ENCODE results near the gene GOLGA8S.
"Not testable (repeated sequence)": the region's sequence is repeated elsewhere in the genome, so short reads cannot be mapped to it uniquely, and the experiment has no call there.

The GOLGA8S gene, protein sequence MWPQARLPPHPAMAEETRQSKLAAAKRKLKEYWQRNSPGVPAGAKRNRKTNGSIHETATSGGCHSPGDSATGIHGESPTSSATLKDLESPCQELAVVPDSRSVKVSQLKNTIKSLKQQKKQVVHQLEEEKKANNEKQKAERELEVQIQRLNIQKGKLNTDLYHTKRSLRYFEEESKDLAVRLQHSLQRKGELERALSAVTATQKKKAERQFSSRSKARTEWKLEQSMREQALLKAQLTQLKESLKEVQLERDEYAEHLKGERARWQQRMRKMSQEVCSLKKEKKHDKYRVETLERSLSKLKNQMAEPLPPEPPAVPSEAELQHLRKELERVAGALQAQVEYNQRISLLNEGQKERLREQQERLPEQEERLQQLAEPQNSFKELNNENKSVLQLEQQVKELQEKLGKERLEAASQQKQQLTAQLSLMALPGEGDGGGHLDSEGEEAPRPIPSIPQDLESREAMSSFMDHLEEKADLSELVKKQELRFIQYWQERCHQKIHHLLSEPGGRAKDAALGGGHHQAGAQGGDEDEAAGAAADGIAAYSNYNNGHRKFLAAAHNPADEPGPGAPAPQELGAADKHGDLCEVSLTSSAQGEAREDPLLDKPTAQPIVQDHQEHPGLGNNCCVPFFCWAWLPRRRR

DNA sequence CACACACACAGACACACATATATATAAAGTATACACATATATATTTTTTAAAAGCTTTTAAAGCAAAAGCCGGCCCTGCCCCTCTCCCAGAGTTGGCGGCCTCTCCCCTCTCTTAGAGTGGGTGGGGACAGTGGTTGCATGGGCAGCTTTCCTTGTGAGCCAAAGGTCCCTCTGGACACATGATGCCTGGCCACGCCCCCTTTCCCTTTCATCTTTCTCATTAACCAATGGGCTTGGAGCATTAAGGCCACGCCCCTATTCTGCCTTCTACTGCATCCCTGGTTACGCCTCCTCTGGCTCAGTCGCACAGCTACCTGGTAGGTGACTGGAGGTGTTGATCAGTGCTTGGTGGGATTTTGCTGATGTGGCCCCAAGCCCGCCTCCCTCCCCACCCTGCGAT, at the start of gene GOLGA8S:
Gene GOLGA8S (plus strand): TSS at position 301 of the 400 bp plus-strand sequence. CDS start 62 bp downstream, at position 363.
- DNase-seq = not testable (repeated sequence)

DNA sequence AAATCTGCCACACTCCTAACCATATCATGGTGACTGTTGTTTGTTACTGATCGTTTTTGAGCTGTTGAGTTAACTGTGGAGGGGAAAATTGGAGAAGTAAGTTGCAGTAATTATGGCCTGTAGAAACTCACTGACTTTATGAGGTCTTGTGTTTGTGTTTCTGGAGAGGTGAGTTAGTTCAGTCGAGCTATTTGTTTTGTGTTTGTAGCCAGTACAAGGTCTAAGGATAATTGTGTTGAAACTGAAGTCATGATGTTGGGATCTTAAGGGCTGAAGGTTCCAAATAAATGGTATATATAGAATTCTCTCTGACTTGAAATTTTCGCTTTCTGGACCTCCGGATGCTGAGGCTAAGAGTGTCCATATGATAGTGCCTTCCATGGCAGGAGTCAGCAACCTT, 49.7 kb upstream of the GOLGA8S start:
- not testable (repeated sequence) for DNase-seq

DNA sequence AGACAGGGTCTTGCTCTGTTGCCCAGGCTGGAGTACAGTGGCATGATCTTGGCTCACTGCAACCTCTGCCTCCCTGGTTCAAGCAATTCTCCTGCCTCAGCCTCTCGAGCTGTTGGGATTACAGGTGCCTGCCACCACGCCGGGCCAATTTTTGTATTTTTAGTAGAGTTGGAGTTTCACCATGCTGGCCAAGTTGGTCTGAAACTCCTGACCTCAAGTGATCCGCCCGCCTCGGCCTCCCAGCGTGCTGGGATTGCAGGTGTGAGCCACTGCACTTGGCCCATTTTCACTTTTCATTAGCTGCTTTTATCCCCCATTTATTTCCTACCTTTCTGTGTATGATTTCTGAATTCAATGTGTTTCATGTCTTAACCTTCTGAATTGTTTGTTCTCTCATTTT, 48.6 kb upstream of the GOLGA8S start:
- not testable (repeated sequence) for DNase-seq

DNA sequence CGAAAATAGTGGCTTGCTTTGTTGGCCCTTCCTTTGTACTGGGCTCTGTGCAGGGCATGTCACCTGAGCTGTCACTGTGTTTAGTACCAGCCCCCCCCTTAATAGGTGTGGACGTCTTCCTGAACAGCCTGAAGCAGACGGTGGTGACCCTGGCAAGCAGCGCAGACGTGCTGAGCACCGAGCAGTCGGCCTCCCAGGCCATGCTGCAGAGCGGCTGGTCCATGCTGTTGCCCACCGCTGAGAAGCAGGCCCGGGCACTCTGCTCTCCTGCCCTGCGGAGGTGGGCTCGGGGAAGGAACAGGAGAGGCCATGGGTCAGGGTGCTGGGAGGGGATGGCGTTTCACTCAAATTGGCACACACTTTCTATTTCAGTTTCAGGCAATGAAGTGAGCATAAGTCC, 43.3 kb upstream of the GOLGA8S start:
- DNase-seq = not testable (repeated sequence)

DNA sequence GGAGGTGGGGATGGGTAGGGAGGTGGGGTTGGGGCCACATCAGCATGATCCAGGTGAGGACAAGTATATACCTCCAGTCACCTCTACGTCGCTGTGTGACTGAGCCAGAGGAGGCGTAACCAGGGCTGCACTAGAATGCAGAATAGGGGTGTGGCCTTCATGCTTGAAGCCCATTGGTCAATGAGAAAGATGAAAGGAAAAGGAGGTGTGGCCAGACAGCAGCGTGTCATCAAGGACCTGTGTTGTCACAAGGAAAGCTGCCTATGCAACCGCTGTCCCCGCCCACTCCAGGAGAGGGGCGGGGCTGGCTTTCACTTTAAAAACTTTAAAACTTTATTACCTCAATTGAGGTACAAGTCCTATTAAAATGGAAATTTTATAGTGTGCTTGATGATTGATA, 20.5 kb upstream of the GOLGA8S start, which contains the start of gene GOLGA6L26:
Gene GOLGA6L26 (minus strand): TSS at position 101 of the 400 bp plus-strand sequence. CDS start 61 bp downstream, at position 40.
- not testable (repeated sequence) for DNase-seq

DNA sequence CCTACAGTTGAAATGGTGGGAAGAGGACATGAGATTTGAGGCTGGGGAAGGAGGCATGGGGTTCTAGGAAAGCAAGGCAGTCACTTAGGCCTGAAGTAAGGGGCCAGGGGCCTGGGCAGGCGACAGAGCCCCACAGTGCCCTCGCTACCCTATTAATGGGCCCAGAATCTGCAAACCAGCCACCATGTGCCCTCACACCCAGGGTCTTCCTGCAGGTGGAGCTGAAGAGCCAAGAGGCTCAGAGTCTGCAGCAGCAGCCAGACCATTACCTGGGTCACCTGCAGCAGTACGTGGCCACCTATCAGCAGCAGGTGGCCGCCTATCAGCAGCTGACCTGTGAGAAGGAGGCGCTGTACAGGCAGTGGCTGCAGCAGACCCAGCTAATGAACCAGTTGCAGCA, 8.1 kb downstream of the GOLGA8S start:
- DNase-seq = not testable (repeated sequence)

DNA sequence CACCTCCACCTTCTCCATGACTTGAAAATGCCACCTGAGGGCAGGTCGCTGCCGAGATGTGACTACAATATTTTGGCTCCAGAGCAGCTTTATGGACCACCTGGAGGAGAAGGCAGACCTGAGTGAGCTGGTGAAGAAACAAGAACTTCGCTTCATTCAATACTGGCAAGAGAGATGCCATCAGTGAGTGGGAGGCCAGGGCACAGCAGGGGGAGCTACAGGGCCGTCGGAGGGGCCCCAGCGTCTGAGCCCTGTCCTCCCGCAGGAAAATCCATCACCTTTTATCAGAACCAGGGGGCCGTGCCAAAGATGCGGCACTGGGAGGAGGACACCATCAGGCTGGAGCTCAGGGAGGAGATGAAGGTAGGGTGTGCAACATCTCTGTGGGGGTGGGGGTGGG, 9.7 kb downstream of the GOLGA8S start:
- DNase-seq = not testable (repeated sequence)

DNA sequence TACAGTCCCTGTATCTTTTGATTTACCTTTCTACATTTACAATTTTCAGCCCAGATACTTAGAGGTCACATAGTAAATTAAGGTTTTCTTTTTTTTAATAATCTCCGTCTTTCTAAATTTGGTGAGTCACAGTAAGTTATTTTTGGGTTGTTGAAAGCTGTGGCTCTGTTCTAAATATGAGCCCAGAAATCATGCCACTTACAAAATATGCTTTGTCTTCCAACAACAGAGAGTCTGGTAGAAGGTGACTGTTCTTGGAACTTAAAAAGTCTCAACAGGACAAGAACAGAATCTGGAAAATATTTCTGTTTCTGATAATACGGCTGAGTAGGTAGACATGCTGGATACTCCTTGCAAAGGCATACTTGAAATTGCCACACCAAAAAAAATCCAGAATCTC, 16.0 kb downstream of the GOLGA8S start:
- no peak for DNase-seq

DNA sequence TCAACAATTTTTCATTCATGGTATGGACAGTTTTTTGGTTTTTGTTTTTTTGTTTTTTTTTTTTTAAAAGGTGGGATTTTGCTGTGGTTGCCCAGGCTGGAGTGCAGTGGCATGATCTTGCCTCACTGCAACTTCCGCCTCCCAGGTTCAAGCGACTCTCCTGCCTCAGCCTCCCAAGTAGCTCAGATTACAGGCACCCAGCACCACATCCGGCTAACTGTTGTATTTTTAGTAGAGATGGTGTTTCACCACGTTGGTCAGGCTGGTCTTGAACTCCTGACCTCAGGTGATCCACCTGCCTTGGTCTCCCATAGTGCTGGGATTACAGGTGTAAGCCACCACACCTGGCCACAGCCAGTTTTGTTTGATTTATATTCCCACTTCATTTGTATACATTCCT, 16.6 kb downstream of the GOLGA8S start:
- not testable (repeated sequence) for DNase-seq

DNA sequence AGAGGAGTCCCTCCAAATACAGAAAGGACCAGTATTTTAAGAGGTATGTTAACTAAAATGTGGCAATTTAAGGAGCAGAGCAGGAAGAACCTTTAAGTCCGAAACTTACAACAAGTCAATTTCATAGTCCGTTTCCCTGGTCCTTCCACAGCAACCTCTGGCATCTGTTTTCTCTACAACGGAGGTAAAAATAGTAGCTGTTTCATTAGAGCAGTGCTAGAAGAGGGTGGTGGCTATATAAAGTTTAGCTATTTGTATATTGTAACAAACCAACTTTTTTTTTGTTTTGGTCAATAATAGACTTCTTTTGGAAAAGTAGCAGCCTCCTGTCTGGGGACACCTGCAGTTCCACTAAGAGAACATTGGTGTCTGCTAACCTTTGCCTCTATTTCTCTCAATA, 17.3 kb downstream of the GOLGA8S start:
- not testable (repeated sequence) for DNase-seq

DNA sequence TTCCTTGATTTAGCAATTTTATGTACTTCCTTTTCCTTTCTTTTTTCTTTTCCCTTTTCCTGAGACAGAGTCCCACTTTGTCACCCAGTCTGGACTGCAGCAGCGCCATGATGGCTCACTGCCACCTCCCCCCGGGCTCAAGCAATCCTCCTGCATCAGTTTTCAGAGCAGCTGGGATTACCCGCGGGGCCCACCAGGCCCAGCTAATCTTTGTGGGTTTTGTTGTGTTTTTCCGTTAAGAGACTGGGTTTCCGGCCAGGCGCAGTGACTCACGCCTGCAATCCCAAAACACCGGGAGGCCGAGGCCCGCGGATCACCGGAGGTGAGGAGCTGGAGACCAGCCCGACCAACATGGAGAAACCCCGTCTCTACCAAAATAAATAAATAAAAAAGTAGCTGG, 17.7 kb downstream of the GOLGA8S start:
- no peak for DNase-seq

DNA sequence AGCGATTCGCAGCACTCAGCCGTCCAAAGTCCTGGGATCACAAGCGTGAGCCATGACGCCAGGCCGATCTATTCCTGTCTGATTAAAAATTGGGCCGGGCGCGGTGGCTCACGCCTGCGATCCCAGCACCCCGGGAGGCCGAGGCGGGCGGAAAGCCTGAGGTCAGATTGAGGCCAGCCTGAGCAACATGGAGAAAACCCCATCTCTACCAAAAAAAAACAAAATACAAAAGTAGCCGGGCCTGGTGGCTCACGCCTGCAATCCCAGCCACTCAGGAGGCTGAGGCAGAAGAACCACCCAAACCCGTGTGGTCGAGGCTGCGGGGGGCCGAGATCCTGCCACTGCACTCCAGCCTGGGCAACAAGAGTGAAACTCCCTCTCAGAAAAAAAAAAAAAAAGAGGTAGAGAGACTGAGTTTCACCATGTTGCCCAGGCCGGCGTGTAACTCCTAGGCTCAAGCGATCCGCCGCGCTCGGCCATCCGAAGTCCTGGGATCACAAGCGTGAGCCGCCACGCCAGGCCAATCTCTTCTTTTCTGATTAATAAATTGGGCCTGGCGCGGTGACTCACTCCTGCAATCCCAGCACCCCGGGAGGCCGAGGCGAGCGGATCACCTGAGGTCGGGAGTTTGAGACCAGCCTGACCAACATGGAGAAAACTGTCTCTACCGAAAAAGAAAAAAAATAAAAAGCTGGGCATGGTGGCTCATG, 18.5 kb downstream of the GOLGA8S start:
- not testable (repeated sequence) for DNase-seq

DNA sequence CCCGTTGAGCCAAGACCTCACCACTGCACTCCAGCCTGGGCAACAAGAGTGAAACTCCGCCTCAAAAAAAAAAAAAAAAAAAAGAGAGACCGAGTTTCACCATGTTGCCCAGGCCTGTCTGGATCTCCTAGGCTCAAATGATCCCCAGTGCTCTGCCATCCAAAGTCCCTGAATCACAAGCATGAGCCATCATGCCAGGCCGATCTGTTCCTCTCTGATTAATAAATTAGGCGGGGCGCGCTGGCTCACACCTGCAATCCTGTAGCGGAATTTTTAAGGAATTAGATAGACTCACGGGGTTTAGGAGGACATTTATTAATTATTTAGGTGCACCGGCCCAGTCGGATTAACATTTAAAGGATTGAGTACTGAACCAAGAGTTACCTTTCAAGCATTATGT, 19.7 kb downstream of the GOLGA8S start:
- DNase-seq = not testable (repeated sequence)

DNA sequence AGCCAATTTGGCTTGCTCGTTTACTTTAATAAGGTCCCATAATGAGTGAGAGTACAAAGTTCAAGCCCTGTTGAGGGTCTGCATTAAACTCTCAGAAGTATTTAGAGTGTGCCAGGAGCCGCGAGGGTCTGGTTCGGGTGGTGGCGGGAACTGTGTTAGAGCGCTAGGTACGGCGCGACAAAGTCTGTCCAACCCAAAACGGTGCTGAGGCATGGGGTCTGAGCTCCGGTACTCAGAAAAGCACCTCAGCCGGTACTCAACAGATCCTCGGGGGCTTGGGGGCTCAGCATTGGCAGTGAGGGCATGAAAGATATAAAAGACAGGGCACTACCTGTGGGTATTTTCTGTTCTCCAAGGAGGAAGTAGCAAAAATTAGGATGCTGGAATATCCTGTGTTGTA, 24.4 kb downstream of the GOLGA8S start:
- not testable (repeated sequence) for DNase-seq

DNA sequence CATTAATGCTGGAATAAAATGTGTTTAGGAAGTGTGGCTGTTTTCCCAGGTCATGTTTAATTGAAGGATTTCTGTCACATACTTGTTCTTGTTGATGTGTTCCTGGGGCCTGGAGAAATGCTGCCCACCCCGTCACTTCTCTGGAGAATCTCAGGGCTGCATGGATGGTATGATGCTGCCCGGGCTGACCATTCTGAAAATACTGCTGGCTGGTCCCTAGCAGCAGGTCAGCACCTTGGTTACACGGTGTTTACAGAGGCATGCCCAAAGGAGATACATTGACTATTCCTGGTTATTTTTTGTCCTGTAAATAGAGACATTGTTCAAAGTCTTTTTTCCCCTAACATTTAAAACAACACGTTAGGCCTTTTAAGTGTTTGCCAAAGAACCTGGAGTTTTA, 26.2 kb downstream of the GOLGA8S start:
- DNase-seq = not testable (repeated sequence)

DNA sequence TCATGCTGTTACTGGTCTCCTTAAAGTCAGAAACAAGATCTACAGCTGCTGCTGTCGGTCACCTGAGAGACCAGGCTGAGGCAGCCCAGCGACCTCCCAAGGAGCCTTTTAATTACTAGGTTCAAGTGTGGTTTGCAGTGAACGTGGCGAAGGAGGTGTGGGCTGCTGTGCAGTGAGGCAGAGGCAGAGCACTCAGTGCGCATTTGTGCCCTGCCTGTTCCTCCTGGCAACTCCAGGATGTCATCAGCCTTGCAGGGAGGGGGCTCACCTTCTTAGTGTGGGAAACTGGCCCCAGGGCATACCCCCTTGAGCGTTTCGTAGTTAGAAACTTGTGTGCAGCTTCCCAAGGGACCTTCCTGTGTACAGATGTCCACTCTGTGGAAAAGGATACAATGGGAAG, 26.6 kb downstream of the GOLGA8S start:
- DNase-seq = not testable (repeated sequence)

DNA sequence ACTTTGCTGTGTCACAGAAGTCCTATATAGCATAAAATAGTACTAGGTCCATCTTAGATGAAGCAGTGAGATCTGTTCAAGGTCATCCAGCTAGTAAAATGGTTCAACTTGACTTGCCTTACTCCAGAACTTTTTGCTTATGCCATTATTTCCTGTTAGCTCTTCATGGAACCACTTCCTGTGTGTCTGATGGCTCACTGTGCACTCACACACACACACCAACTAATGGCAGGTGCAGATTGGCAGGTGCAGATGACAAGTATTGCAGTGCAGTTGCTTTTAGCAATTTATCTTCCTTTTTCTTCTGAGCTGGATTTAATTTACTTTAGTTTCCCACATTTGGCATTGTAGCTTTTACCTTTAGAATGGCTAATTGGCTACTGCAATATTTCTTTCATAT, 29.8 kb downstream of the GOLGA8S start:
- no peak for DNase-seq

DNA sequence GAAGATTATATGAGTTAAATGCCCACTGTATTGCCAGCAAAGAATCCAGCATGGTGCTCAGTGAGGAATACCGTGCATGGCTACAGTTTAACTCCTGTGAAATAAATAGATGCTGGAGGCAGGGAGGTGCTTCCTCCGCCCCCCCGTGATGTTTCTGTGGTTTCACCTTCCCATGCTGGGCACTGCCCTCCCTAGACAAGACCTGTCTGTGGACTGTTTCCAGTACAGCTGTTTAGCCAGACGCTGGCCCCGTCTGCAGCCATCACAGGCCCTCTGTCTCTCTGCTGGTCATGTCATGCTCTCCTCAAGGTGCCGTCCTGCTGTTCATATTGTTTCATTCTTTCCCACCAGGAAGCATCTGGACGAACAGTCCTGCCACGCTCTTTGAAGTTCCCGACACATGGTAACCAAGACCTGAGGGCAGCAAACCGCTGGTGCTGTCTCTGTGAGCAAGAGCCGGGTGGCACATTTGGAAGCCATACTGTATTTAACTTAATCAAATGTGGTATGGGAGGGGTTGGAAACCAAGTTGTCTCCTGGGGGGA, 31.4 kb downstream of the GOLGA8S start:
- DNase-seq = no peak

DNA sequence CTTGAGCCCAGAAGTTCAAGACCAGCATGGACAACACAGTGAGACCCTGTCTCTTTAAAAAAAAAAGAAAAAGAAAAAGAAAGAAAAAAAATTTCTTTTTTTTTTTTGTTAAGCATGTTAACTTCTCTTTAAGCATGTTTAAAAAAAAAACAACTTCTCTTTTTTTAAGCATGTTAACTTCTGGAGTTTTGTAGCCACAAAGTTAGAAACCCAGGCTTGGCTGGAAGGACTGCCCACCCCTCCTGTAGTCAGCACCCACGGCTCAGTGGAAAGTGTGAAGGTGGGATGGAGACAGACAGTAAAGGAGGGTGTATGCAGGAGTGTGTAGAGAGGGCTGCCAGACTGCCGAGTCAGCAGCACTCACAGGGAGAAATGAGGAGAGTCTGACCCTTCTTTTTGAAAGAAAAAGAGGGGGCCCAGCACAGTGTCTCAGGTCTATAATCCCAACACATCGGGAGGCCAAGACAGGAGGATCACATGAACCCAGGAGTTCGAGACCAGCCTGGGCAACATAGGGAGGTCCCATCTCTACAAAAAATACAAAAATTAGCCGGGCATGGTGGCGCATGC, 33.2 kb downstream of the GOLGA8S start:
- DNase-seq = no peak

DNA sequence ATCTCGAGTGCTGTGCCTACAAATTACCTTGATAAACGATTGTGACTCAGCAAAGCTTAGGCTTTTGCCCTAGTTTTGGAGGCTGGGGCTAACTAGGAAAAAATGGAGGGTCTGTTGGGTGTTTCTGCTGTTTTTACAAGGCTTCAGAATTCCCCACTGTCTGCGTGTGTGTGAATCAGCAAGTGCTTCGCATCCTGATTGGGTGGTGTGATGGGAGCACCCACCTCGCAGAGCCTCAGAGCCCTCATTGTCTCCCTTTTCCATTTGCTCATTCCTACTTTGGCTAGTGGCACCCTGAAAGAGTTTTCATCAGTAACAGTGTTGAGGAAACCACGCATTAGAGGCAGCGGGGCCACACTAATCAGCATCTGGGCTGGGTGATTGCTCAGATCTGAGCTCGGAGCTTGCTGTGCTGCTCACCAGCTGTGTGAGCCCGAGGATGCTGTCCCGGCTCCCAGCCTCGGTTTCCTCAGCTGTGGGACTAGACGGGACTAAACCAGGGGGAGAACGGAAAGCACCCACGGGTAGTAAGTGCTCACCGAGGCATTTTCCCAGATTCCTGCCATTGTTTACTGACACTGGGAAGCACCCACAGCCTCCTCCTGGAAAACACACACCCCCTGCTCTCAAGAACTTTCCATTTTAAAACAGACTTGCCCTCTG, 40.6 kb downstream of the GOLGA8S start:
- DNase-seq = no peak

DNA sequence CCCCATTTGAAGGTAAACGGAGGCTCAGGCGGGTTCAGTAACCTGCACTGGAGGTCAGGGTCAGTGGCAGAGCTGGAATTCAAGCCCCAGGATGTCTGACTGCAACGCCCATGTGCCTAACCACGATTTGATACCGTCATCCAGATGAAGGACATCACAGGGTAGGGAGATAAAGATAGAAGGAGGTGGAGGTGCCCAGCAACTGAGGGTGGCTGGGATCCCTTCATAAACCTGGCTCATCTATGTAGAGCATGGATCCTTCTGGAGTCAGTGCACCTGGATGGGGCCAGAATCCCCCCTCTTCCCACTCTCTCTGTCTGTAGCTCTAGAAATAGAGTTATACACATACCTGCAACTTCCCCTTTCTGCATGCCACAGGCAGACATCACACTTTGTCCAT, 41.3 kb downstream of the GOLGA8S start:
- DNase-seq = no peak

DNA sequence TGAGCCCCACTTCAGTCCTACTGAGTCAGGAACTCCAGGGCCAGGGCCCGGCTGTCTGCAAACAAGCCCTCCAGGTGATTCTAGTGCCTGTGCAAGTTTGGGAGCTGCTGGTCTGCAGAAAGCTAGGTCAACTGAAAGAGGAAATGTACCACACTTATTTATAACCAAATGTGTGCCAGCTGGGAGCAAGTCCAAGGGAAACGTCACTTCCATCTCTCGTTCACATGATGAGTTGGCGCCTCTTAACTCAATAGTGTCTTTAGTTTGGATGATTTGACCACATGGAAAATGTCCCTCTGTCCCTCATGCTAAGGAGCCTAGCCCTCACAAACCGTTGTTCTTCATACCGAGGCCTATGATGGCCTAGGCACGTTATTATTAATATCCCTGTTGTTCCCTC, 43.2 kb downstream of the GOLGA8S start:
- DNase-seq = no peak
